H9 (cell line): ENCODE data around the gene TTC9B. TPM values are rescaled to one million over a fixed set of nuclear protein-coding genes. Genes with fewer than 3 reads are reported as not detected.
"Not testable (repeated sequence)": the region's sequence is repeated elsewhere in the genome, so short reads cannot be mapped to it uniquely, and the experiment has no call there.

Experiments used
- DNase-seq: peaks from one replicate; pipeline ENCODE4 v3.0.0-alpha.2; 2017
- H2AFZ ChIP-seq: one replicate; pipeline ENCODE4 v1.6.1; 2013; ENCODE audit warnings: mild to moderate bottlenecking, low read length, control low read depth, moderate library complexity
- H2AK5ac ChIP-seq: 2 replicates; pipeline ENCODE4 v1.6.1; 2013; ENCODE audit warnings: low read length, control low read depth, mixed read lengths; ENCODE audit not compliant: insufficient read length
- H2BK120ac ChIP-seq: one replicate; pipeline ENCODE4 v1.6.1; 2013; ENCODE audit warnings: low read depth, mild to moderate bottlenecking, low read length, control low read depth, inconsistent platforms; ENCODE audit not compliant: poor library complexity, severe bottlenecking
- H2BK12ac ChIP-seq: 2 replicates; pipeline ENCODE4 v1.6.1; 2013; ENCODE audit warnings: low read length, control low read depth, mixed read lengths, low read depth; ENCODE audit not compliant: insufficient read length
- H2BK15ac ChIP-seq: 2 replicates; pipeline ENCODE4 v1.6.1; 2013; ENCODE audit warnings: low read depth, low read length, control low read depth
- H2BK20ac ChIP-seq: one replicate; pipeline ENCODE4 v1.6.1; 2013; ENCODE audit warnings: low read depth, mild to moderate bottlenecking, low read length, control low read depth, inconsistent platforms; ENCODE audit not compliant: poor library complexity, severe bottlenecking
- H2BK5ac ChIP-seq: 2 replicates; pipeline ENCODE4 v1.6.1; 2013; ENCODE audit warnings: low read length, control low read depth, mixed read lengths; ENCODE audit not compliant: insufficient read length
- H3K14ac ChIP-seq: 2 replicates; pipeline ENCODE4 v1.6.1; 2013; ENCODE audit warnings: low read length, control low read depth; ENCODE audit not compliant: insufficient read depth
- H3K18ac ChIP-seq: 2 replicates; pipeline ENCODE4 v1.6.1; 2013; ENCODE audit warnings: low read depth, mild to moderate bottlenecking, mixed read lengths, low read length, control low read depth; ENCODE audit not compliant: insufficient read length
- H3K23ac ChIP-seq: 2 replicates; pipeline ENCODE4 v1.6.1; 2013; ENCODE audit warnings: low read length, control low read depth, mixed read lengths, low read depth; ENCODE audit not compliant: insufficient read length
- H3K23me2 ChIP-seq: 2 replicates; pipeline ENCODE4 v1.6.1; 2013; ENCODE audit warnings: low read depth, mild to moderate bottlenecking, mixed read lengths, low read length, control low read depth; ENCODE audit not compliant: insufficient read length, poor library complexity, severe bottlenecking
- H3K27ac ChIP-seq: 2 replicates; pipeline ENCODE4 v1.5.1; 2013; ENCODE audit warnings: low read length, control low read depth, mixed read lengths, low read depth; ENCODE audit not compliant: insufficient read length
- H3K27me3 ChIP-seq: 2 replicates; pipeline ENCODE4 v1.6.1; 2013; ENCODE audit warnings: low read length, control low read depth, inconsistent platforms; ENCODE audit not compliant: insufficient read depth
- H3K4ac ChIP-seq: 2 replicates; pipeline ENCODE4 v1.6.1; 2013; ENCODE audit warnings: low read depth, mild to moderate bottlenecking, control low read depth, inconsistent platforms, low read length, moderate library complexity
- H3K4me1 ChIP-seq: 2 replicates; pipeline ENCODE4 v1.6.1; 2013; ENCODE audit warnings: low read length, control low read depth, inconsistent platforms; ENCODE audit not compliant: insufficient read depth
- H3K4me2 ChIP-seq: 2 replicates; pipeline ENCODE4 v1.6.1; 2013; ENCODE audit warnings: low read length, control low read depth, mixed read lengths; ENCODE audit not compliant: insufficient read length, insufficient read depth
- H3K56ac ChIP-seq: 2 replicates; pipeline ENCODE4 v1.6.1; 2013; ENCODE audit warnings: low read depth, mild to moderate bottlenecking, mixed read lengths, low read length, control low read depth; ENCODE audit not compliant: insufficient read length
- H3K79me1 ChIP-seq: 2 replicates; pipeline ENCODE4 v1.6.1; 2013; ENCODE audit warnings: low read depth, mild to moderate bottlenecking, moderate library complexity, low read length, control low read depth, inconsistent platforms; ENCODE audit not compliant: insufficient read depth, poor library complexity, severe bottlenecking
- H3K79me2 ChIP-seq: 2 replicates; pipeline ENCODE4 v1.6.1; 2013; ENCODE audit warnings: low read length, control low read depth, inconsistent platforms; ENCODE audit not compliant: insufficient read depth
- H3K9ac ChIP-seq: 2 replicates; pipeline ENCODE4 v1.6.1; 2013; ENCODE audit warnings: low read length, control low read depth, mixed read lengths; ENCODE audit not compliant: insufficient read length; ENCODE audit errors: extremely low read depth
- H3K9me3 ChIP-seq: one replicate; pipeline ENCODE4 v1.6.1; 2013; ENCODE audit warnings: low read depth, low read length, inconsistent platforms; ENCODE audit not compliant: control insufficient read depth
- H3T11ph ChIP-seq: one replicate; pipeline ENCODE4 v1.6.1; 2013; ENCODE audit warnings: mild to moderate bottlenecking, low read length, control low read depth, inconsistent platforms
- H4K20me1 ChIP-seq: one replicate; pipeline ENCODE4 v1.6.1; 2013; ENCODE audit not compliant: control insufficient read depth, insufficient read length, insufficient read depth
- H4K5ac ChIP-seq: 2 replicates; pipeline ENCODE4 v1.6.1; 2013; ENCODE audit warnings: low read depth, mild to moderate bottlenecking, mixed read lengths, low read length, control low read depth; ENCODE audit not compliant: insufficient read length
- H4K8ac ChIP-seq: replicated peaks from 2 replicates; pipeline ENCODE4 v1.6.1; 2013; ENCODE audit warnings: low read length, control low read depth, mixed read lengths, low read depth; ENCODE audit not compliant: insufficient read length
- H4K91ac ChIP-seq: 2 replicates; pipeline ENCODE4 v1.6.1; 2013; ENCODE audit warnings: low read depth, mild to moderate bottlenecking, moderate library complexity, mixed read lengths, low read length, control low read depth; ENCODE audit not compliant: insufficient read length
- H3K27ac Mint-ChIP-seq, 3 experiments: 2 replicates in 2 of 3; 3 replicates in 1 of 3; pipeline ENCODE4 v1.8.0; 2020 to 2021; ENCODE audit warnings: mixed read lengths in 3 of 3, mild to moderate bottlenecking in 1 of 3, moderate library complexity in 1 of 3
- H3K27me3 Mint-ChIP-seq: 2 replicates; pipeline ENCODE4 v1.8.0; 2021; ENCODE audit warnings: low read depth, mild to moderate bottlenecking, moderate library complexity, mixed read lengths
- H3K36me3 Mint-ChIP-seq, 3 experiments: 2 replicates in 2 of 3; 3 replicates in 1 of 3; pipeline ENCODE4 v1.8.0; 2020 to 2021; ENCODE audit warnings: low read depth in 3 of 3, mixed read lengths in 3 of 3; ENCODE audit not compliant: insufficient read depth in 1 of 3
- H3K4me1 Mint-ChIP-seq, 2 experiments: 2 replicates each; pipeline ENCODE4 v1.8.0; 2020; ENCODE audit warnings: mixed read lengths in 2 of 2
- H3K4me3 Mint-ChIP-seq, 2 experiments: 2 replicates in 1 of 2; 3 replicates in 1 of 2; pipeline ENCODE4 v1.8.0; 2020 to 2021; ENCODE audit warnings: mild to moderate bottlenecking in 2 of 2, mixed read lengths in 2 of 2, moderate library complexity in 1 of 2
- H3K9me3 Mint-ChIP-seq, 2 experiments: 2 replicates in 1 of 2; 3 replicates in 1 of 2; pipeline ENCODE4 v1.8.0; 2020; ENCODE audit warnings: mild to moderate bottlenecking in 2 of 2, mixed read lengths in 2 of 2, moderate library complexity in 1 of 2
- CTCF ChIP-seq: fragments of 200-600 bp; sonication (generic); conservative IDR thresholded peaks from 3 replicates; pipeline ENCODE4 v1.8.0; 2021; ENCODE audit warnings: antibody characterized with exemption, mild to moderate bottlenecking
- WGBS: extraction: QIAGEN DNeasy Blood & Tissue Kit; methylation state at CpG from one replicate; pipeline ENCODE4 v1.1.7; 2013; ENCODE audit warnings: missing lambda C conversion rate, low lambda C conversion rate, mixed read lengths; ENCODE audit not compliant: insufficient read length; ENCODE audit errors: extremely low coverage; 5-methylcytosine and 5-hydroxymethylcytosine counted together
- total RNA-seq: library from RNA; stranded (reverse); gene quantifications from 2 replicates; pipeline ENCODE4 v1.2.1, GENCODE V29; 2021

TTC9B gene
- total RNA-seq, 1 experiment from 2014 or later: 0.15 TPM

- H3K79me1 ChIP-seq: no peaks in the 10 kb centered on the region
- no peak overlapping the region for H3K4me3 Mint-ChIP-seq
- H3K9ac ChIP-seq: no peak overlapping the region
- H3K36me3 Mint-ChIP-seq: peaks cover 2 to 5% (median 4%) of the 10 kb centered on the region in 3 experiments; a peak in 5 of 7 replicates
- no peaks in the 10 kb centered on the region; the same call in 1 of the 2 replicates for H3K27me3 ChIP-seq
- H2BK12ac ChIP-seq: no peak overlapping the region
- no peak overlapping the region for H3K18ac ChIP-seq
- H3K9me3 ChIP-seq: no peaks in the 10 kb centered on the region
- no peak overlapping the region for H4K91ac ChIP-seq
- H2BK5ac ChIP-seq: no peak overlapping the region
- no peak overlapping the region for H4K5ac ChIP-seq
- TF ChIP-seq CTCF: no peak
- no peak overlapping the region for H2AK5ac ChIP-seq
- no peak overlapping the region for H3K27ac ChIP-seq
- no peak overlapping the region for H2BK20ac ChIP-seq
- H3K27ac Mint-ChIP-seq: no peak overlapping the region
- WGBS: no CpG with 5 or more reads among the region's 8 CpGs
- H3K14ac ChIP-seq: no peak overlapping the region
- no peak for DNase-seq
- peaks cover 3 to 7% of the 10 kb centered on the region in 2 experiments for H3K9me3 Mint-ChIP-seq
- no peak overlapping the region for H3K4ac ChIP-seq
- no peak overlapping the region for H3T11ph ChIP-seq
- H3K56ac ChIP-seq: no peak overlapping the region
- no peak overlapping the region for H2BK120ac ChIP-seq
- H3K4me2 ChIP-seq: no peak overlapping the region
- no peak overlapping the region for H2BK15ac ChIP-seq
- no peaks in the 10 kb centered on the region for H3K4me1 ChIP-seq
- H4K8ac ChIP-seq: no peak overlapping the region
- no peaks in the 10 kb centered on the region for H4K20me1 ChIP-seq
- H2AFZ ChIP-seq: no peak overlapping the region
- H3K27me3 Mint-ChIP-seq: peaks cover 48% of the 10 kb centered on the region
- H3K23ac ChIP-seq: no peak overlapping the region
- H3K4me1 Mint-ChIP-seq: peaks cover 10 to 15% of the 10 kb centered on the region in 2 experiments
- H3K79me2 ChIP-seq: no peaks in the 10 kb centered on the region
- H3K23me2 ChIP-seq: peaks cover 3% of the 10 kb centered on the region
Measured at GRCh38 chr19:40219721-40220276, 1.6 kb upstream of the TTC9B start.

- H3K4ac ChIP-seq, H3K4me3 Mint-ChIP-seq, H3K9me3 Mint-ChIP-seq, H2BK5ac ChIP-seq, H3K9ac ChIP-seq, H4K5ac ChIP-seq, H4K91ac ChIP-seq, H3K23ac ChIP-seq, H3K14ac ChIP-seq, H3K4me1 ChIP-seq, H4K8ac ChIP-seq, H2AFZ ChIP-seq, H3K79me1 ChIP-seq, H3K27me3 ChIP-seq, H3K79me2 ChIP-seq, H3K56ac ChIP-seq, H2BK12ac ChIP-seq, H3K27ac Mint-ChIP-seq, H3K4me2 ChIP-seq, DNase-seq, H2BK120ac ChIP-seq, H3K9me3 ChIP-seq, H2AK5ac ChIP-seq, H2BK15ac ChIP-seq, H3K23me2 ChIP-seq, H3K18ac ChIP-seq, H4K20me1 ChIP-seq, H3K36me3 Mint-ChIP-seq, H2BK20ac ChIP-seq, H3K27ac ChIP-seq, H3T11ph ChIP-seq: not testable (repeated sequence)
- H3K4me1 Mint-ChIP-seq: peaks cover 10 to 15% of the 10 kb centered on the region in 2 experiments
- no CpG with 5 or more reads among the region's 4 CpGs for WGBS
- peaks cover 45% of the 10 kb centered on the region for H3K27me3 Mint-ChIP-seq
Measured at GRCh38 chr19:40219029-40219428, 845 bp upstream of the TTC9B start.
